Measurements from ENCODE around the gene CREB5.
A peak's percentile ranks its signal among the peaks of the same experiment; 100 is the strongest.

CREB5 gene

GRCh38 chr7:28685644-28686417 lies 273.5 kb downstream of the CREB5 start:
- DNase-seq (ENCODE audit: insufficient read length) (no peak), FAIRE-seq (no peak)
- TF ChIP-seq POLR2A (IDR thresholded peaks at IDR 0.05; ENCODE audit: low read depth, low read length) (no peak), TAF1 (IDR thresholded peaks at IDR 0.05; ENCODE audit: borderline replicate concordance, low read depth, low read length) (no peak), POLR2AphosphoS5 (IDR thresholded peaks at IDR 0.05; ENCODE audit: low read depth, low read length) (no peak)

- TF ChIP-seq POLR2A (IDR thresholded peaks at IDR 0.05; ENCODE audit: low read depth, low read length) (no peak), TAF1 (IDR thresholded peaks at IDR 0.05; ENCODE audit: borderline replicate concordance, low read depth, low read length) (no peak), POLR2AphosphoS5 (IDR thresholded peaks at IDR 0.05; ENCODE audit: low read depth, low read length) (no peak)
- no peak for DNase-seq (ENCODE audit: insufficient read length)
- no peak for FAIRE-seq
These were observed 274.1 kb downstream of the CREB5 start for GRCh38 chr7:28686418-28686800.

GRCh38 chr7:28687537-28687936 lies 275.2 kb downstream of the CREB5 start:
- FAIRE-seq: no peak
- DNase-seq (ENCODE audit: insufficient read length): no peak
- no peak for TF ChIP-seq TAF1 (IDR thresholded peaks at IDR 0.05; ENCODE audit: borderline replicate concordance, low read depth, low read length)
- TF ChIP-seq POLR2A (IDR thresholded peaks at IDR 0.05; ENCODE audit: low read depth, low read length): no peak
- no peak for TF ChIP-seq POLR2AphosphoS5 (IDR thresholded peaks at IDR 0.05; ENCODE audit: low read depth, low read length)

- no peak for DNase-seq (ENCODE audit: insufficient read length)
- FAIRE-seq: no peak
- TF ChIP-seq POLR2AphosphoS5 (IDR thresholded peaks at IDR 0.05; ENCODE audit: low read depth, low read length): no peak
These were observed 275.9 kb downstream of the CREB5 start for GRCh38 chr7:28688174-28688573.

- FAIRE-seq (no peak), DNase-seq (ENCODE audit: insufficient read length) (no peak)
- TF ChIP-seq POLR2AphosphoS5 (IDR thresholded peaks at IDR 0.05; ENCODE audit: low read depth, low read length): no peak
- no peak for TF ChIP-seq POLR2A (IDR thresholded peaks at IDR 0.05; ENCODE audit: low read depth, low read length)
- TF ChIP-seq TAF1 (IDR thresholded peaks at IDR 0.05; ENCODE audit: borderline replicate concordance, low read depth, low read length): no peak
These were observed 276.3 kb downstream of the CREB5 start for GRCh38 chr7:28688651-28689050.

- DNase-seq (ENCODE audit: insufficient read length): no peak
- no peak for FAIRE-seq
- TF ChIP-seq POLR2A (IDR thresholded peaks at IDR 0.05; ENCODE audit: low read depth, low read length) (no peak), POLR2AphosphoS5 (IDR thresholded peaks at IDR 0.05; ENCODE audit: low read depth, low read length) (no peak), TAF1 (IDR thresholded peaks at IDR 0.05; ENCODE audit: borderline replicate concordance, low read depth, low read length) (no peak)
These were observed 283.3 kb downstream of the CREB5 start for GRCh38 chr7:28695300-28696295.

- TF ChIP-seq POLR2AphosphoS5 (IDR thresholded peaks at IDR 0.05; ENCODE audit: low read depth, low read length): no peak
- TF ChIP-seq POLR2A (IDR thresholded peaks at IDR 0.05; ENCODE audit: low read depth, low read length): no peak
- TF ChIP-seq TAF1 (IDR thresholded peaks at IDR 0.05; ENCODE audit: borderline replicate concordance, low read depth, low read length): no peak
- FAIRE-seq (no peak), DNase-seq (ENCODE audit: insufficient read length) (no peak)
These were observed 285.7 kb downstream of the CREB5 start for GRCh38 chr7:28697913-28698563.

GRCh38 chr7:28698840-28699239 lies 286.5 kb downstream of the CREB5 start:
- DNase-seq (ENCODE audit: insufficient read length): no peak
- no peak for FAIRE-seq
- TF ChIP-seq TAF1 (IDR thresholded peaks at IDR 0.05; ENCODE audit: borderline replicate concordance, low read depth, low read length): no peak
- TF ChIP-seq POLR2AphosphoS5 (IDR thresholded peaks at IDR 0.05; ENCODE audit: low read depth, low read length): no peak
- no peak for TF ChIP-seq POLR2A (IDR thresholded peaks at IDR 0.05; ENCODE audit: low read depth, low read length)

GRCh38 chr7:28700096-28700495 lies 287.8 kb downstream of the CREB5 start:
- FAIRE-seq (peak; percentile 40), DNase-seq (ENCODE audit: insufficient read length) (no peak)
- TF ChIP-seq POLR2AphosphoS5 (IDR thresholded peaks at IDR 0.05; ENCODE audit: low read depth, low read length) (no peak), TAF1 (IDR thresholded peaks at IDR 0.05; ENCODE audit: borderline replicate concordance, low read depth, low read length) (no peak), POLR2A (IDR thresholded peaks at IDR 0.05; ENCODE audit: low read depth, low read length) (no peak)

GRCh38 chr7:28700790-28701203 lies 288.5 kb downstream of the CREB5 start:
- TF ChIP-seq TAF1 (IDR thresholded peaks at IDR 0.05; ENCODE audit: borderline replicate concordance, low read depth, low read length): no peak
- TF ChIP-seq POLR2AphosphoS5 (IDR thresholded peaks at IDR 0.05; ENCODE audit: low read depth, low read length): no peak
- no peak for TF ChIP-seq POLR2A (IDR thresholded peaks at IDR 0.05; ENCODE audit: low read depth, low read length)
- DNase-seq (ENCODE audit: insufficient read length) (no peak), FAIRE-seq (no peak)

GRCh38 chr7:28701731-28702130 lies 289.4 kb downstream of the CREB5 start:
- DNase-seq (ENCODE audit: insufficient read length) (no peak), FAIRE-seq (no peak)

More at GRCh38 chr7:28701731-28702130, 289.4 kb downstream of the CREB5 start:
- no peak for TF ChIP-seq POLR2AphosphoS5 (IDR thresholded peaks at IDR 0.05; ENCODE audit: low read depth, low read length)
- TF ChIP-seq TAF1 (IDR thresholded peaks at IDR 0.05; ENCODE audit: borderline replicate concordance, low read depth, low read length): no peak
- no peak for TF ChIP-seq POLR2A (IDR thresholded peaks at IDR 0.05; ENCODE audit: low read depth, low read length)

Measured in GM12892 (cell line).